ENCODE data around the gene ZDHHC5. TPM values are rescaled to one million over a fixed set of nuclear protein-coding genes. Genes with fewer than 3 reads are reported as not detected.

The ZDHHC5 gene
- total and polyA plus RNA-seq, 2 of the 13 experiments (the other 11 are each of a cell fraction or from before 2014, with no cell fraction given): 26.6 to 34.0 TPM

DNA sequence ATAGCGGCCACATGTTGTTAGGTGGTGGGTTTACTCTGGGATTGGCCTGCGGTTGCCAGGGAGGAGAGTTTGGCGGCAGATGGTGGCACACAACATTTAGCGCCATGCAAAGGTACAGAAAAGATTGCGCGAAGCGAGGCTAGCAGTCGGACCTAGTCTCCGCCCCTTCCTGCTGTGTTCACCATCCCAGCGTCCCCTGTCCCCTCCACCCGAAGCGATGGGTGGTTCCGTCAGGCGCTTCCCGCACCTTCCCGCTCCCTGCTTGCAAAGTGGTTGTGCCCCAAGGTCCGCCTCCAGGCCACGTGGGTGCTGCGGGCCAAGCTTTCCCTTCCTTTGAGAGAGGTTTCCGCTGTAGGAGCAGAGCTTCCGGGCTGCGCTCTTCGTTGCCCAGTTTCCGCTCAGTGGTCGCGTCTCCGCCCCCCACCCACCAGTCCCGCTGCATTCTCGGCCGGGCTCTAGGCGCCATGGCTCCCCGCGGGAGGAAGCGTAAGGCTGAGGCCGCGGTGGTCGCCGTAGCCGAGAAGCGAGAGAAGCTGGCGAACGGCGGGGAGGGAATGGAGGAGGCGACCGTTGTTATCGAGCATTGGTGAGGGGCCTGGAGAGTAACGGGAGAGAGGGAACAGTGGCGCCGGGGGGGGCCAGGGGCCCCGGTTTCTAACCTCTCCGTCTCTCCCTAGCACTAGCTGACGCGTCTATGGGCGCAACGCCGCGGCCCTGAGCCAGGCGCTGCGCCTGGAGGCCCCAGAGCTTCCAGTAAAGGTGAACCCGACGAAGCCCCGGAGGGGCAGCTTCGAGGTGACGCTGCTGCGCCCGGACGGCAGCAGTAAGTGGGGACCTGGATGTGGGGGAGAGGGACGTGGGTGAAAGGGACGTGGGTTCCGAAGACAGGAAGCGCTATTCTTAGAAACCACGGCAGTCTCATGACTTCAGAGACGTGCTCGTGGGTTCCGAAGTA is 73.5 kb downstream of the ZDHHC5 start, which contains the start of gene SELENOH (continued):
- no peak for TF ChIP-seq SRSF4 (IDR thresholded peaks at IDR 0.05; ENCODE audit: low read depth, low read length, poor library complexity, severe bottlenecking)
- 0 out of 2 replicates have a peak, but pooled peaks have one; percentile 69 for TF ChIP-seq ZNF780A (CRISPR knock-in tag; IDR thresholded peaks at IDR 0.05)
- peak; percentile 97 for TF ChIP-seq KDM2A (CRISPR knock-in tag; IDR thresholded peaks at IDR 0.05; ENCODE audit: borderline replicate concordance, low read depth)
- TF ChIP-seq, protein P1, sequence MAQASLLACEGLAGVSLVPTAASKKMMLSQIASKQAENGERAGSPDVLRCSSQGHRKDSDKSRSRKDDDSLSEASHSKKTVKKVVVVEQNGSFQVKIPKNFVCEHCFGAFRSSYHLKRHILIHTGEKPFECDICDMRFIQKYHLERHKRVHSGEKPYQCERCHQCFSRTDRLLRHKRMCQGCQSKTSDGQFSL (CRISPR knock-in tag; IDR thresholded peaks at IDR 0.05): peak; percentile 43; the same call in 1 of the 2 replicates
- no peak for TF ChIP-seq ZBTB7A (CRISPR knock-in tag; IDR thresholded peaks at IDR 0.05)
- TF ChIP-seq, protein P2, sequence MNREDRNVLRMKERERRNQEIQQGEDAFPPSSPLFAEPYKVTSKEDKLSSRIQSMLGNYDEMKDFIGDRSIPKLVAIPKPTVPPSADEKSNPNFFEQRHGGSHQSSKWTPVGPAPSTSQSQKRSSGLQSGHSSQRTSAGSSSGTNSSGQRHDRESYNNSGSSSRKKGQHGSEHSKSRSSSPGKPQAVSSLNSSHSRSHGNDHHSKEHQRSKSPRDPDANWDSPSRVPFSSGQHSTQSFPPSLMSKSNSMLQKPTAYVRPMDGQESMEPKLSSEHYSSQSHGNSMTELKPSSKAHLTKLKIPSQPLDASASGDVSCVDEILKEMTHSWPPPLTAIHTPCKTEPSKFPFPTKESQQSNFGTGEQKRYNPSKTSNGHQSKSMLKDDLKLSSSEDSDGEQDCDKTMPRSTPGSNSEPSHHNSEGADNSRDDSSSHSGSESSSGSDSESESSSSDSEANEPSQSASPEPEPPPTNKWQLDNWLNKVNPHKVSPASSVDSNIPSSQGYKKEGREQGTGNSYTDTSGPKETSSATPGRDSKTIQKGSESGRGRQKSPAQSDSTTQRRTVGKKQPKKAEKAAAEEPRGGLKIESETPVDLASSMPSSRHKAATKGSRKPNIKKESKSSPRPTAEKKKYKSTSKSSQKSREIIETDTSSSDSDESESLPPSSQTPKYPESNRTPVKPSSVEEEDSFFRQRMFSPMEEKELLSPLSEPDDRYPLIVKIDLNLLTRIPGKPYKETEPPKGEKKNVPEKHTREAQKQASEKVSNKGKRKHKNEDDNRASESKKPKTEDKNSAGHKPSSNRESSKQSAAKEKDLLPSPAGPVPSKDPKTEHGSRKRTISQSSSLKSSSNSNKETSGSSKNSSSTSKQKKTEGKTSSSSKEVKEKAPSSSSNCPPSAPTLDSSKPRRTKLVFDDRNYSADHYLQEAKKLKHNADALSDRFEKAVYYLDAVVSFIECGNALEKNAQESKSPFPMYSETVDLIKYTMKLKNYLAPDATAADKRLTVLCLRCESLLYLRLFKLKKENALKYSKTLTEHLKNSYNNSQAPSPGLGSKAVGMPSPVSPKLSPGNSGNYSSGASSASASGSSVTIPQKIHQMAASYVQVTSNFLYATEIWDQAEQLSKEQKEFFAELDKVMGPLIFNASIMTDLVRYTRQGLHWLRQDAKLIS (CRISPR knock-in tag; IDR thresholded peaks at IDR 0.05): no peak
- no peak for TF ChIP-seq ZNF766 (CRISPR knock-in tag; IDR thresholded peaks at IDR 0.05; ENCODE audit: borderline replicate concordance)
- TF ChIP-seq FLYWCH1 (CRISPR knock-in tag; IDR thresholded peaks at IDR 0.05): no peak
- no peak for TF ChIP-seq MEIS1 (CRISPR knock-in tag; IDR thresholded peaks at IDR 0.05; ENCODE audit: borderline replicate concordance)
- no peak for TF ChIP-seq TRIM24 (CRISPR knock-in tag; IDR thresholded peaks at IDR 0.05)
- no peak for TF ChIP-seq HHEX (CRISPR knock-in tag; IDR thresholded peaks at IDR 0.05)
- no peak for TF ChIP-seq U2AF2 (IDR thresholded peaks at IDR 0.05; ENCODE audit: low read depth, low read length)
- no peak for TF ChIP-seq KLF9 (CRISPR knock-in tag; IDR thresholded peaks at IDR 0.05; ENCODE audit: low read depth)
- TF ChIP-seq KLF11 (CRISPR knock-in tag; IDR thresholded peaks at IDR 0.05): no peak
- peak; percentile 26; the same call in 1 of the 2 replicates for TF ChIP-seq SRF (IDR thresholded peaks at IDR 0.05; ENCODE audit: low read depth, low read length)
- peak; percentile 83 for TF ChIP-seq ZNF607 (CRISPR knock-in tag; IDR thresholded peaks at IDR 0.05; ENCODE audit: borderline replicate concordance)
- TF ChIP-seq, protein P3, sequence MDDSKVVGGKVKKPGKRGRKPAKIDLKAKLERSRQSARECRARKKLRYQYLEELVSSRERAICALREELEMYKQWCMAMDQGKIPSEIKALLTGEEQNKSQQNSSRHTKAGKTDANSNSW (CRISPR knock-in tag; IDR thresholded peaks at IDR 0.05; ENCODE audit: borderline replicate concordance): no peak
- peak; percentile 96 for TF ChIP-seq REPIN1 (CRISPR knock-in tag; IDR thresholded peaks at IDR 0.05; ENCODE audit: borderline replicate concordance, low read depth)
- TF ChIP-seq, protein P4, sequence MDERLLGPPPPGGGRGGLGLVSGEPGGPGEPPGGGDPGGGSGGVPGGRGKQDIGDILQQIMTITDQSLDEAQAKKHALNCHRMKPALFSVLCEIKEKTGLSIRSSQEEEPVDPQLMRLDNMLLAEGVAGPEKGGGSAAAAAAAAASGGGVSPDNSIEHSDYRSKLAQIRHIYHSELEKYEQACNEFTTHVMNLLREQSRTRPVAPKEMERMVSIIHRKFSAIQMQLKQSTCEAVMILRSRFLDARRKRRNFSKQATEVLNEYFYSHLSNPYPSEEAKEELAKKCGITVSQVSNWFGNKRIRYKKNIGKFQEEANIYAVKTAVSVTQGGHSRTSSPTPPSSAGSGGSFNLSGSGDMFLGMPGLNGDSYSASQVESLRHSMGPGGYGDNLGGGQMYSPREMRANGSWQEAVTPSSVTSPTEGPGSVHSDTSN (CRISPR knock-in tag; IDR thresholded peaks at IDR 0.05): no peak
- peak; percentile 95 for TF ChIP-seq PHF20 (CRISPR knock-in tag; IDR thresholded peaks at IDR 0.05)
- TF ChIP-seq FOXM1 (CRISPR knock-in tag; IDR thresholded peaks at IDR 0.05): no peak
- TF ChIP-seq RFX1 (IDR thresholded peaks at IDR 0.05): no peak
- TF ChIP-seq HDAC1 (CRISPR knock-in tag; IDR thresholded peaks at IDR 0.05): peak; percentile 88
- no peak for TF ChIP-seq MLLT10 (CRISPR knock-in tag; IDR thresholded peaks at IDR 0.05)
- peak; percentile 93 for TF ChIP-seq XRCC5 (optimal IDR thresholded peaks at IDR 0.05; ENCODE audit: low read length)
